ENCODE data around the gene ABCA13.

Gene ABCA13

DNA sequence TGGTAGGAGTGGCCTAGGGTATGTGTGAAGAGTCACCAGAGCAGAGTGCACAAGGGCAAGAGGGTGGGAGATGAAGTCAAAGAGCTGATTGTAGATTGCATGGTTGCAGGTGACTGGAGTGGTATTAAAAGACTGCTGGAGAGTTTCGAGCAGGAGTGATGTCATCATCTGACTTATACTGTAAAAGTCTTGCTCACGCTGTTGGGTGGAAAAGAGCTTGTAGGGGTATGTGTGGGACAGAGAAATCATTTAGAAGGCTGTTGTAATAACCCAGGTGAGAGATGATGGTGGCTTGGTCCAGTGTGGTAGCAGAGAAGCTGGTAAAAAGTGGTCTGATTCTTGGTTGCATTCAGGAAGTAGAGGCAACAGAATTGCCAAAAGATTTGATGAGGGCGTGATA is 184.1 kb downstream of the ABCA13 start:
- Histone ChIP-seq H3K9ac (ENCODE audit: low read length) (no peak overlapping the region), H3K79me2 (ENCODE audit: low read length) (no peaks in the 10 kb centered on the region), H3K4me2 (ENCODE audit: low read length) (no peak overlapping the region), H2AFZ (ENCODE audit: low read depth, low read length) (no peak overlapping the region), H3K9me3 (ENCODE audit: insufficient read depth, low read length) (no peaks in the 10 kb centered on the region), H3K4me1 (ENCODE audit: low read length) (no peaks in the 10 kb centered on the region), H3K4me3 (ENCODE audit: low read length) (no peak overlapping the region), H3K27ac (ENCODE audit: low read length) (no peak overlapping the region), H4K20me1 (ENCODE audit: insufficient read depth, low read length) (no peaks in the 10 kb centered on the region), H3K36me3 (replicated peaks; ENCODE audit: low read depth, low read length) (no peaks in the 10 kb centered on the region), H3K27me3 (ENCODE audit: low read depth, low read length) (0 out of 2 replicates have a peak, but pooled peaks cover 3% of the 10 kb centered on the region)
- TF ChIP-seq, protein P1, sequence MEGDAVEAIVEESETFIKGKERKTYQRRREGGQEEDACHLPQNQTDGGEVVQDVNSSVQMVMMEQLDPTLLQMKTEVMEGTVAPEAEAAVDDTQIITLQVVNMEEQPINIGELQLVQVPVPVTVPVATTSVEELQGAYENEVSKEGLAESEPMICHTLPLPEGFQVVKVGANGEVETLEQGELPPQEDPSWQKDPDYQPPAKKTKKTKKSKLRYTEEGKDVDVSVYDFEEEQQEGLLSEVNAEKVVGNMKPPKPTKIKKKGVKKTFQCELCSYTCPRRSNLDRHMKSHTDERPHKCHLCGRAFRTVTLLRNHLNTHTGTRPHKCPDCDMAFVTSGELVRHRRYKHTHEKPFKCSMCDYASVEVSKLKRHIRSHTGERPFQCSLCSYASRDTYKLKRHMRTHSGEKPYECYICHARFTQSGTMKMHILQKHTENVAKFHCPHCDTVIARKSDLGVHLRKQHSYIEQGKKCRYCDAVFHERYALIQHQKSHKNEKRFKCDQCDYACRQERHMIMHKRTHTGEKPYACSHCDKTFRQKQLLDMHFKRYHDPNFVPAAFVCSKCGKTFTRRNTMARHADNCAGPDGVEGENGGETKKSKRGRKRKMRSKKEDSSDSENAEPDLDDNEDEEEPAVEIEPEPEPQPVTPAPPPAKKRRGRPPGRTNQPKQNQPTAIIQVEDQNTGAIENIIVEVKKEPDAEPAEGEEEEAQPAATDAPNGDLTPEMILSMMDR (IDR thresholded peaks at IDR 0.05; ENCODE audit: low read depth, low read length), result no peak
- TF ChIP-seq EZH2phosphoT487 (IDR thresholded peaks at IDR 0.05; ENCODE audit: low read depth), result no peak

DNA sequence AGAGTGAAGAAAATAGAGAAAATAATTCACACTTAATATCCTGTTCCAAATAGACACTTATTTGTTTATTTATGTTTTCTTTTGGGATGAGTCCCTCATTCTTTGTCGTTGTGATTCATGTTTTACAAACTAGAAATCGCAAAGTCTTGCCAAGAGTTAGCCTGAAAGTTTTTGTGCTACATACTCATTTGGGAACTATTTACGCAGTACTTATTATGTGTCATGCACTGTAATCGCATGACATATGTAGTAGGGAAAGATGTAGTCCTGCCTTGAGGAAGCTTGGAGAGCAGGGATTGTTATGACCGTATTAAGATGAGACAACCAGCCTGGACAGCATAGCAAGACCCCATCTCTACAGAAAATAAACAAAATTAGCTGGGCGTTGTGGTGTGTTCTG is 189.3 kb downstream of the ABCA13 start:
- TF ChIP-seq EZH2phosphoT487 (IDR thresholded peaks at IDR 0.05; ENCODE audit: low read depth), result no peak
- TF ChIP-seq, protein P1 (IDR thresholded peaks at IDR 0.05; ENCODE audit: low read depth, low read length), result no peak
- 0 out of 2 replicates have a peak, but pooled peaks cover under 1% of the 10 kb centered on the region for H3K27me3 ChIP-seq (ENCODE audit: low read depth, low read length)
- no peak overlapping the region for H3K27ac ChIP-seq (ENCODE audit: low read length)
- H4K20me1 ChIP-seq (ENCODE audit: insufficient read depth, low read length), result no peaks in the 10 kb centered on the region
- no peak overlapping the region for H2AFZ ChIP-seq (ENCODE audit: low read depth, low read length)
- H3K79me2 ChIP-seq (ENCODE audit: low read length), result no peaks in the 10 kb centered on the region
- H3K9ac ChIP-seq (ENCODE audit: low read length), result no peak overlapping the region
- H3K4me3 ChIP-seq (ENCODE audit: low read length), result no peak overlapping the region
- no peaks in the 10 kb centered on the region for H3K36me3 ChIP-seq (replicated peaks; ENCODE audit: low read depth, low read length)
- no peaks in the 10 kb centered on the region for H3K4me1 ChIP-seq (ENCODE audit: low read length)
- H3K4me2 ChIP-seq (ENCODE audit: low read length), result no peak overlapping the region
- no peaks in the 10 kb centered on the region for H3K9me3 ChIP-seq (ENCODE audit: insufficient read depth, low read length)

DNA sequence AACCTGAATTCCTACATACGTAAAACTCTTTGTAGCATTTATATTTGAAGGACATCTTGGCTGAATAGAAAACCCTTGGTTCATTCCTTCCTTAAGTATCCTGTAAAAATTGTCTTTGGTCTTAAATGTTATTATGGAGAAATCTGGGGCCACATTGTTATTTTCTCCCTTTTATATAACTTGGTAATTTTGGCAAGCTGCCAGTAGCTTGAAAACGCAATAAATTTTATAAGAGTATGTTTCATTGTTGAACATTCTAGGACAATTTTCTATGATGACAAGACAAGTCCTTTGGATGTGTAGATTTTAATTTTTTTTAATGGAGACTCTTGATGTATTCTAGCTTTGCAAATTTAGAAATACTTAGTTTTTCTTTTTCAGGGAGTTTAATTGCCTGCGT is 191.9 kb downstream of the ABCA13 start:
- Histone ChIP-seq H3K4me3 (ENCODE audit: low read length) (no peak overlapping the region), H3K4me1 (ENCODE audit: low read length) (no peaks in the 10 kb centered on the region), H3K9me3 (ENCODE audit: insufficient read depth, low read length) (no peaks in the 10 kb centered on the region), H3K27ac (ENCODE audit: low read length) (no peak overlapping the region), H3K4me2 (ENCODE audit: low read length) (no peak overlapping the region), H3K9ac (ENCODE audit: low read length) (no peak overlapping the region), H2AFZ (ENCODE audit: low read depth, low read length) (no peak overlapping the region), H4K20me1 (ENCODE audit: insufficient read depth, low read length) (no peaks in the 10 kb centered on the region), H3K27me3 (ENCODE audit: low read depth, low read length) (0 out of 2 replicates have a peak, but pooled peaks cover 3% of the 10 kb centered on the region), H3K79me2 (ENCODE audit: low read length) (no peaks in the 10 kb centered on the region), H3K36me3 (replicated peaks; ENCODE audit: low read depth, low read length) (no peaks in the 10 kb centered on the region)
- TF ChIP-seq, protein P1 (IDR thresholded peaks at IDR 0.05; ENCODE audit: low read depth, low read length), result no peak
- TF ChIP-seq EZH2phosphoT487 (IDR thresholded peaks at IDR 0.05; ENCODE audit: low read depth), result no peak

DNA sequence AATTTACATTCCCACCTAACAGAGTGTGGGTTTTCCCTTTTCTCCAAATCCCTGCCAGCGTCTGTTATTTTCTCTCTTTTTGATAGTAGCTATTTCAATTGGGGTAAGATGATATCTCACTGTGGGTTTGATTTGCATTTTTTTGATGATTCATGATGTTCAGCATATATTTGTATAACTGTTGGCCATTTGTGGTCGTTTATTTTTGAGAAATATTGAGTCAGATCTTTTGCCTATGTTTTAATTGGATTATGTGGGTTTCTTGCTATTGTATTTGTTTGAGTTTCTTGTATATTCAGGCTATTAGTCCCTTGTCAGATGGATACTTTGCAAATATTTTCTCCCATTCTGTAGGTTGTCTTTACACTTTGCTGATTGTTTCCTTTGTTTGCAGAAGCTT is 193.8 kb downstream of the ABCA13 start:
- Histone ChIP-seq H3K9me3 (ENCODE audit: insufficient read depth, low read length) (no peaks in the 10 kb centered on the region), H3K27ac (ENCODE audit: low read length) (no peak overlapping the region), H3K4me3 (ENCODE audit: low read length) (no peak overlapping the region), H3K27me3 (ENCODE audit: low read depth, low read length) (0 out of 2 replicates have a peak, but pooled peaks cover 3% of the 10 kb centered on the region), H3K4me1 (ENCODE audit: low read length) (no peaks in the 10 kb centered on the region), H4K20me1 (ENCODE audit: insufficient read depth, low read length) (no peaks in the 10 kb centered on the region), H3K79me2 (ENCODE audit: low read length) (no peaks in the 10 kb centered on the region), H3K4me2 (ENCODE audit: low read length) (no peak overlapping the region), H2AFZ (ENCODE audit: low read depth, low read length) (no peak overlapping the region), H3K36me3 (replicated peaks; ENCODE audit: low read depth, low read length) (no peaks in the 10 kb centered on the region), H3K9ac (ENCODE audit: low read length) (no peak overlapping the region)
- TF ChIP-seq, protein P1 (IDR thresholded peaks at IDR 0.05; ENCODE audit: low read depth, low read length), result no peak
- no peak for TF ChIP-seq EZH2phosphoT487 (IDR thresholded peaks at IDR 0.05; ENCODE audit: low read depth)

All from OCI-LY3 (cell line).